ENCODE data around the gene LIN7B.

Gene LIN7B

GRCh38 chr19:49141352-49141751 is 27.2 kb downstream of the LIN7B start:
- no peak for DNase-seq

- DNase-seq, result peak in 57 of 58 donors; percentile 22 to 92 (median 82)
Observed at GRCh38 chr19:49142866-49143335, 28.7 kb downstream of the LIN7B start.

GRCh38 chr19:49145573-49146407 is 31.6 kb downstream of the LIN7B start:
- peak in 57 of 58 donors; percentile 24 to 88 (median 73) for DNase-seq

GRCh38 chr19:49146408-49146770 is 32.2 kb downstream of the LIN7B start:
- peak in 14 of 58 donors; percentile 46 to 73 (median 56) for DNase-seq

- no peak for DNase-seq
Observed at GRCh38 chr19:49148044-49148682, 34.0 kb downstream of the LIN7B start.

- DNase-seq, result peak; percentile 18 to 96 (median 81)
Observed at GRCh38 chr19:49148784-49149651, 34.8 kb downstream of the LIN7B start.

- peak in 57 of 58 donors; percentile 36 to 87 (median 66) for DNase-seq
Observed at GRCh38 chr19:49149652-49150105, 35.5 kb downstream of the LIN7B start.

GRCh38 chr19:49150106-49150943 is 36.2 kb downstream of the LIN7B start:
- DNase-seq, result peak in 57 of 58 donors; percentile 58 to 93 (median 81)

- DNase-seq, result peak in 1 of 58 donors; percentile 21
Observed at GRCh38 chr19:49150944-49151243, 36.7 kb downstream of the LIN7B start.

GRCh38 chr19:49151267-49152118 is 37.3 kb downstream of the LIN7B start:
- DNase-seq, result peak in 33 of 58 donors; percentile 9 to 64 (median 28)

- DNase-seq, result no peak
Observed at GRCh38 chr19:49152119-49152550, 38.0 kb downstream of the LIN7B start.

- DNase-seq, result no peak
Observed at GRCh38 chr19:49153167-49153809, 39.1 kb downstream of the LIN7B start.

- DNase-seq, result no peak
Observed at GRCh38 chr19:49154279-49154678, 40.1 kb downstream of the LIN7B start.

GRCh38 chr19:49155005-49155819 is 41.0 kb downstream of the LIN7B start, which contains the start of gene HRC:
HRC (minus strand) TSS chr19:49155396; CDS start chr19:49155237, 159 bp downstream.
- peak in 1 of 58 donors; percentile 11 for DNase-seq

- no peak for DNase-seq
Observed at GRCh38 chr19:49155820-49156346, 41.7 kb downstream of the LIN7B start.

- DNase-seq, result peak in 56 of 58 donors; percentile 10 to 82 (median 54)
Observed at GRCh38 chr19:49157445-49158224, 43.5 kb downstream of the LIN7B start, which contains the start of gene TRPM4. TRPM4 (plus strand) TSS chr19:49157792; CDS start chr19:49157867, 75 bp downstream.
